Astrocyte of the cerebellum (primary cell): Measurements from ENCODE around the gene BANP.

Experiments
- DNase-seq: peaks from one replicate; pipeline ENCODE4 v3.0.0-alpha.2; 2011; ENCODE audit warnings: low read depth
- H3K4me3 ChIP-seq: 2 replicates; pipeline ENCODE4 v1.5.1; 2011; ENCODE audit warnings: mild to moderate bottlenecking, low read depth, low read length, moderate library complexity
- in situ Hi-C: cut with HindIII; loops from 2 replicates; pipeline ENCODE4 v1.10.0; 2017; ENCODE audit warnings: low sequenced_read_pairs
- TF ChIP-seq, protein P1 (sequence below): IDR thresholded peaks from 2 replicates; pipeline ENCODE4 v1.5.1; 2012; ENCODE audit warnings: low read length, low read depth, moderate library complexity, mild to moderate bottlenecking; ENCODE audit errors: missing control alignments

Gene BANP

GRCh38 chr16:87948735-87949070 is 2.5 kb upstream of the BANP start:
- TF ChIP-seq, protein P1, sequence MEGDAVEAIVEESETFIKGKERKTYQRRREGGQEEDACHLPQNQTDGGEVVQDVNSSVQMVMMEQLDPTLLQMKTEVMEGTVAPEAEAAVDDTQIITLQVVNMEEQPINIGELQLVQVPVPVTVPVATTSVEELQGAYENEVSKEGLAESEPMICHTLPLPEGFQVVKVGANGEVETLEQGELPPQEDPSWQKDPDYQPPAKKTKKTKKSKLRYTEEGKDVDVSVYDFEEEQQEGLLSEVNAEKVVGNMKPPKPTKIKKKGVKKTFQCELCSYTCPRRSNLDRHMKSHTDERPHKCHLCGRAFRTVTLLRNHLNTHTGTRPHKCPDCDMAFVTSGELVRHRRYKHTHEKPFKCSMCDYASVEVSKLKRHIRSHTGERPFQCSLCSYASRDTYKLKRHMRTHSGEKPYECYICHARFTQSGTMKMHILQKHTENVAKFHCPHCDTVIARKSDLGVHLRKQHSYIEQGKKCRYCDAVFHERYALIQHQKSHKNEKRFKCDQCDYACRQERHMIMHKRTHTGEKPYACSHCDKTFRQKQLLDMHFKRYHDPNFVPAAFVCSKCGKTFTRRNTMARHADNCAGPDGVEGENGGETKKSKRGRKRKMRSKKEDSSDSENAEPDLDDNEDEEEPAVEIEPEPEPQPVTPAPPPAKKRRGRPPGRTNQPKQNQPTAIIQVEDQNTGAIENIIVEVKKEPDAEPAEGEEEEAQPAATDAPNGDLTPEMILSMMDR, result no peak
- H3K4me3 ChIP-seq, result no peak overlapping the region
- no peak for DNase-seq
- in situ Hi-C loops, result no loop called here

- H3K4me3 ChIP-seq, result no peak overlapping the region
- no peak for DNase-seq
- in situ Hi-C loops, result no loop called here
- TF ChIP-seq, protein P1, result no peak
Observed at GRCh38 chr16:87949071-87949744, 2.0 kb upstream of the BANP start.

DNA sequence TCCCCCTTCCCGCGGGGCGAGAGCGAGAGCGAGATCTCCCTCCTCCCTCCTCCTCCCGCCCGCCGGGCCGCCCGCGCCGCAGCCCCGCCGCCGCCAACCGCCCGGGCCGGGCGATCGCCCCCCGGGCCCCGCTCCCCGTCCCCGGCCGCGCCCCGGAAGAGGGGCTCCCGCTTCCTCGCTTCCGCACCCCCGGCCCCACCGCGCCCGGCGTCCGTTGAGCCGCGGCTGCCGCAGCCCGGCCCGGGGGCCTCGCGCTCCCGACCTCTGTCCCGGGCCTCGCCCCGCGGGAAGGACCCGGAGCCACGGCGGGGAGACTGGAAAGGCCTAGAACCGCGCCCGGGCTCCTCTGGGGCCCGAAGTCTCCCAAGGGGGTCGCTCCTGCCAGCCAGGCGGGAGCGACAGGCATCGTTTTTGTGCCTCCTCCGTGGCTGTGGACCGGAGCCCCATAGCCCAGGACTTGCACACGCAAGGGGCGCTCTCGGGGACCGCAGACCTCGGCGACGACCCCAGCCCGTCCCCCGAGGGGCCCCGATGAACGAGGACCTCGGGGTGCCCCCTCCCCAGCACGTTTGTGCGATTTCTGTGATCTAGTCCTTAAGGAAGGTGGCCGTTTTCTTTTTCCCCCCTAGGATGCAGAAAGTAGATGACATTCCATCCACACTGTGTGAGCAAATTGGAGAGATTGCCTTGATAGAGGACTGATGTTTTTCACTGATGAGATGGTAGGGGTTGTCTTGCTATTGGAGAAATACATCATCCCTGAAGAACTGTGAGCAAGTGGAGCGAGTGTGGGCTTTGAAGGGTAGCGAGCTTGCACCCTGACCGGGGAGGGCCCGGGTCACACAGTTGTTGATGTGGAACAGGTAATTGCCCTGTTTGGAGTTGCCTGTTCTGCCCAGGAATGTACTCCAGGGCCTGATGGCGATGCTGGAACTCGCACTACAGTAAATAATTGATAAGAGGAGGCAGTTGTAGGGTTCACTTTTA is 611 bp downstream of the BANP start:
- DNase-seq, result no peak
- TF ChIP-seq, protein P1, result peak; percentile 26
- peak overlapping the region; percentile 83 for H3K4me3 ChIP-seq
- in situ Hi-C loops, result no loop called here

- in situ Hi-C loops, result no loop called here
- peak overlapping the region; percentile 83 for H3K4me3 ChIP-seq
- no peak for DNase-seq
- TF ChIP-seq, protein P1, result no peak
Observed at GRCh38 chr16:87952751-87953150, 1.5 kb downstream of the BANP start.

DNA sequence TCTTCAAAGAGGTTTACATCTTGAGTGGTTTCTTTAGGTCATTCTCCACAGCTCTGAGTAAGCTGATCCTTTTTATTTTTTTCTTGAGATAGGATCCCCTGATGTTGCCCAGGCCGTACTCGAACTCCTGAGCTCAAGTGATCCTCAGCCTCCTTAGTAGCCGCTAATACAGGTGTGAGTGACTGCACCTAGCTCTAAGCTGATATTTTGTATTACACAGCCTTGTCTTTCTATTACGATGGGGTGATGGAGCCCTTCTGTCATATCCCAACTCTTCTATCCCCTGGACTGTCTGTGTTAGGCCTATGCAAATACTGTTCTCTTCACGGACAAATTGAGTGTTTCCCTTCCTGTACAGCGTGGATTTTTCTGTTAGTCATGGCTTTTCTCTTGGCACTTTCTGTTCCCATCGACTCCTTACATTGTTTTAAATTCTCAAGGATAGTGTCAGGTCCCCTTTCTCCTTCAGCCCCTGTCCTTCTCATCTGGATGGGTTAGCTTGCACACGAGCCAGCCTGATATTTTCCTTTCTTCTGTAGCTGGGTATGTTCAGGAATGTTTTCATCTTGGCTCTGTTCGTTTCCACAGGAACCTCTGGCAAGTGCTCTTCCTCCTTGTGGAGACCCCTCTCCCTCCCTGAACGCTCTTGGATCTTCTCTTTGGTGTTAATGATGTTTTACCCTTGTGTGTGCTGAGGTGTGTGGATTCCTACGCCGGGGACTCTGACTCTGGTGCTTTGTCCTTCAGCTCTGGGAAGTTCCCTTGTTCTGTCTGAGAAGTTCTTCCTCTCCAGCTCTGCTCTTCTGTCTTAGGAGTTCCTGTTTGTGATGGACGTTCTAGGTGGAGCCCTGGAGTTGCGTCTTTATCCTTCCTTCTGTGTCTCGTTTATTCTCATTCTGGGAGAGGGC is 2.3 kb downstream of the BANP start:
- in situ Hi-C loops, result no loop called here
- no peak for DNase-seq
- H3K4me3 ChIP-seq, result no peak overlapping the region
- TF ChIP-seq, protein P1, result no peak

GRCh38 chr16:87954361-87954760 is 3.1 kb downstream of the BANP start:
- in situ Hi-C loops, result no loop called here
- no peak for DNase-seq
- H3K4me3 ChIP-seq, result no peak overlapping the region
- TF ChIP-seq, protein P1, result no peak
